ENCODE measurements around the gene THSD7A.

- TF ChIP-seq POLR2A (IDR thresholded peaks at IDR 0.05) (no peak), POLR2AphosphoS5 (IDR thresholded peaks at IDR 0.05) (no peak)
- TF ChIP-seq, protein P1, sequence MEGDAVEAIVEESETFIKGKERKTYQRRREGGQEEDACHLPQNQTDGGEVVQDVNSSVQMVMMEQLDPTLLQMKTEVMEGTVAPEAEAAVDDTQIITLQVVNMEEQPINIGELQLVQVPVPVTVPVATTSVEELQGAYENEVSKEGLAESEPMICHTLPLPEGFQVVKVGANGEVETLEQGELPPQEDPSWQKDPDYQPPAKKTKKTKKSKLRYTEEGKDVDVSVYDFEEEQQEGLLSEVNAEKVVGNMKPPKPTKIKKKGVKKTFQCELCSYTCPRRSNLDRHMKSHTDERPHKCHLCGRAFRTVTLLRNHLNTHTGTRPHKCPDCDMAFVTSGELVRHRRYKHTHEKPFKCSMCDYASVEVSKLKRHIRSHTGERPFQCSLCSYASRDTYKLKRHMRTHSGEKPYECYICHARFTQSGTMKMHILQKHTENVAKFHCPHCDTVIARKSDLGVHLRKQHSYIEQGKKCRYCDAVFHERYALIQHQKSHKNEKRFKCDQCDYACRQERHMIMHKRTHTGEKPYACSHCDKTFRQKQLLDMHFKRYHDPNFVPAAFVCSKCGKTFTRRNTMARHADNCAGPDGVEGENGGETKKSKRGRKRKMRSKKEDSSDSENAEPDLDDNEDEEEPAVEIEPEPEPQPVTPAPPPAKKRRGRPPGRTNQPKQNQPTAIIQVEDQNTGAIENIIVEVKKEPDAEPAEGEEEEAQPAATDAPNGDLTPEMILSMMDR (IDR thresholded peaks at IDR 0.05), result no peak
Observed at GRCh38 chr7:11819947-11820346, 12.1 kb downstream of the THSD7A start.

All from breast epithelium (tissue), 3 donors.